Ecto neural progenitor cell (in vitro differentiated cells): ENCODE results near the gene ASTN2.

Experiments used
- DNase-seq: peaks from one replicate; pipeline ENCODE4 v3.0.0-alpha.2; 2018; ENCODE audit warnings: low spot score

The ASTN2 gene

GRCh38 chr9:116736399-116737151 is 678.3 kb downstream of the ASTN2 start:
- DNase-seq = no peak

GRCh38 chr9:116733010-116733641 is 681.7 kb downstream of the ASTN2 start:
- no peak for DNase-seq

DNA sequence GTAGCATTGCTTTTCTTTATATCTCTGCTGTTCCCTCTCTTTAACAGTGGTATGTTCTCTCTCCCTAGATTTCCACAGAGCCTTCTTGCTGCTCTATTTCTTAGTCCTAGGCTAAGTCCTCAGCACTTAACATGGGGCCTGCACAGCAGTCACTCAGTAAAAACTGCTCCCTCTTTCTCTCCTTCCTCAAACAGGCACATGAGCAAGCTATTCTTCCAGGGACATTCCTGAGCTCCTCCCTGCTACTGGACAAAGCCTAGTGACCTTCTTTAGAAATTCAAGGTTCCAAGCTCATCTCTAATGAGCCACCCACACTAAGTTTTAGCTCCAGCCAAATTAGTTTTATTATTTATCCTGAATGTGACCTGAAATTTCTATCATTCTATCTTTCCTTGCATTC is 688.3 kb downstream of the ASTN2 start:
- no peak for DNase-seq

DNA sequence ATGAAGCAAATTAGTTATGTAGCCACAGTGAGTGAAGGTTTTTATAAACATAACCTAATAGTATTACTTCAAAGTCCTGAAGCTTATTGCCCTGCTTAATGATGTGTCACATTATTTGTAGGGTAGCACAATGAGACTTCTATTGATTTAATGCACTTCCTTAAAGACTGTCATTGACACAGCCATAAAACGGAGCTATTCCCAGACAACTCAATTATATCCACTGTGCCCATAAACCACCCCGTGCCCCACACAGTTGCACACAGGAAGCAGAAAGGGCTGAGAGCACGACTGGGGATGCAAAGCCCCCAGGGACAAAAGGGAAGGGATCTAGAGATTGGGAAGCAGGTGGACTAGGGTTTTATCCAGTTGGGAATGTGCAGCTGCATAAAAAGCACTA is 690.7 kb downstream of the ASTN2 start:
- no peak for DNase-seq

DNA sequence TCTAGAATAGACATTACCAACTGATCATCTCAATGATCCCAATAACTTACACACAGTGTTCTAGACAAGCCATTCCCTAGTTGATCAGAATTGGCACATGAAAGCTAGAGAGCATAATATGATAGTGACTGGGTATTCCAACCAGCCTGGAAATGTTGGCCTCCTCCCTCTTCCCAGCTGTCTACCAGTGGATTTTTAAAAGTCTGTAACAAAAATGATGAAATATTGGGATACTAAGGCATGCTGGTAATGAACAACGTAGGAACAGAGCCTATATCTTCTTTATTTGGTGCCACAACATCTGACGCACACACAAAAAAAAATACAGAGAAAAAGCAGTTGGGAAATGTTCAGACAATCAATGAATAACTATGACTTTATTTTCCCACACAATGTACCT is 692.9 kb downstream of the ASTN2 start:
- no peak for DNase-seq

DNA sequence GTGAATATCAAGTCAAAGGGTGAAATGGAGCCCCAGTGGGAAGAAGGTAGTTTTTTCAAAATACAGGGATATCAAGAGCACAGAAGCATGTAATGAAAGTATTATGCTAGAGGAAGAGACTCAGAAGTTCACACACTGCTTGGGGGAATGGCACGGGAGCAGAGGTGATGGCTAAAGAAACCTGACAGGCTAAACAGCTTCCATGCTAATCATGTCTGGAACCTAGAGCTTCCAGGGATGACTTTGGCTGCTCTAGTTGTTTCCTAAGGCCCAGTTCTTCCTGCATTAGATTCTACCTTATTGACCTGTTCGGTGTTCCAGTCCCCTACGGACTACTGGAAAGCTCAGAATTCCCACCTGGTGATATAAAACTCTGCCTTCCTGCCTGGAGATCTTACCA is 693.4 kb downstream of the ASTN2 start:
- no peak for DNase-seq

GRCh38 chr9:116720111-116720510 is 694.7 kb downstream of the ASTN2 start:
- no peak for DNase-seq

- DNase-seq = no peak
Measured at GRCh38 chr9:116718111-116718510, 696.7 kb downstream of the ASTN2 start.

DNA sequence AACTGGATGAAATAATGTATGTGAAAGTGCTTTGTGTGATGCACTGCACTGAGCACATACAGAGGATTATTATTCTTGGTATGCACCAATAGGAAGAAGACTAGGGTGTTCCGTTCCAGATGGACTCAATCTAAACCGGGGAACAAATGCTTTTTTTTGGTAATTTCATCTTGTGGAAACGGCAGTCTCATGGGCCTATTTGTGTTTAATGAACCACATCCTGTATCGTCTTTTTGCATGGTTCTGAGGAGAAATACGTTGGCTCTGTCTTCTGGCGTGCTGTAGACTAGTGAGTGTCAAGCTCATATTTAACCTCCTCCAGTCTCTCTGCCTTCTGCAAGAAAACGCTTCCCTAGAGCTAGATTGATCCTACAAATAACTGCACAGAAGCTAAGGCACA is 697.7 kb downstream of the ASTN2 start:
- DNase-seq = no peak

- no peak for DNase-seq
Measured at GRCh38 chr9:116716438-116716837, 698.4 kb downstream of the ASTN2 start.

DNA sequence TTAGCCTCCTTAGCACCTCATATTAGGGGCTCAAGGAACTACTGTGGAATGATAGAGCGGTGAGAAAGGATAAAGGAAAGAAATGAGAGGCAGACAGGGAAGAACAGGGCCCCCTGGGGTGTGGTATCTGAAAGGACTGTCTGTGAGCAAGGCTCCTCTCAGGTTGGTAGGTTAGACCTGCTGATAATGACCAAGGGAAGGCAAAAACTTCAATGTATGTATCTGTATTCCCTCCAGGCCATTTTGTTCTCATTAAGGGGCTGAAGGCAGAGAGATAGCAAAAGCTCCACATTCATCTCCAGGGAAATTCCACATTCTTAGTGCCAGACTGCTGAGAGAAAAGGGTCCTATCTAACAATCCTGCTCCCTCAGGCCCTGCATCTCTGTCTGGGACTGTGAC is 699.1 kb downstream of the ASTN2 start:
- no peak for DNase-seq

DNA sequence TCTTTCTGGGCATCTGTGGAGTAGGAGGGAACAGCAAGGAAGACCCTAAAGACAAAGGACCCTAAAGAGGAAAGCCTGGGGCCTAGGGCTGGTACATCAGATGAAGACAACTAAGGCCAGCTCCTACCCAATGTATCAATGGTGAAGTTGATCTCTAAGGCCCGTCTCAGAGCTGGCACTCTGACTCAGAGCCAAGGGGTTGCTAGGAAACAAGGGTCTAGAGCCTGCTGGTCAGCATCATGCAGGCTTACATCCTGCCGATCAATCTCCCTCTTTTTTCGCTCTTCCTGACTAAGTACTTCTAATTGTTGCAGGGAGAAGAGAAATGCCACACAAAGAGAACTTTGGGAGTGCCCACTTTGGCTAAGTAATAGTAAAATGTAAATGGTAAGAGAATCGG is 701.6 kb downstream of the ASTN2 start:
- no peak for DNase-seq

DNA sequence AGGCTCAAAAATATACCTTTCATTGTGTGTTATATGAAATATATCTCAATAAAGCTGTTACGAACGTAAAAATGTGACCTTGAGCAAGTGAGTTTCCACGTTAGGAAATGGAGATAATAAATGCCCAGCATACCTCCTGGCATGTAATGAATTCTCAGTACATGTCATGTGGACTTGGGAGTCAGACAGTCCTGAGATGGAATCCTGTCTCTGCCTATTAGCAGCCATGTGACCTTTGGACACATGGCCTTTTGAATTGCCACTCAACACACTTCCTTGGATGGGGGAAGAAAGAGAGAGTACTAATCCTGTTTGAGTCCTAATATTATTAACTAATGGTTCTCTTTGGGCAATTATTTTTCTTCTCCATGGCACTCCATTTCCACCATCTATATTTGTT is 702.1 kb downstream of the ASTN2 start:
- DNase-seq = no peak

DNA sequence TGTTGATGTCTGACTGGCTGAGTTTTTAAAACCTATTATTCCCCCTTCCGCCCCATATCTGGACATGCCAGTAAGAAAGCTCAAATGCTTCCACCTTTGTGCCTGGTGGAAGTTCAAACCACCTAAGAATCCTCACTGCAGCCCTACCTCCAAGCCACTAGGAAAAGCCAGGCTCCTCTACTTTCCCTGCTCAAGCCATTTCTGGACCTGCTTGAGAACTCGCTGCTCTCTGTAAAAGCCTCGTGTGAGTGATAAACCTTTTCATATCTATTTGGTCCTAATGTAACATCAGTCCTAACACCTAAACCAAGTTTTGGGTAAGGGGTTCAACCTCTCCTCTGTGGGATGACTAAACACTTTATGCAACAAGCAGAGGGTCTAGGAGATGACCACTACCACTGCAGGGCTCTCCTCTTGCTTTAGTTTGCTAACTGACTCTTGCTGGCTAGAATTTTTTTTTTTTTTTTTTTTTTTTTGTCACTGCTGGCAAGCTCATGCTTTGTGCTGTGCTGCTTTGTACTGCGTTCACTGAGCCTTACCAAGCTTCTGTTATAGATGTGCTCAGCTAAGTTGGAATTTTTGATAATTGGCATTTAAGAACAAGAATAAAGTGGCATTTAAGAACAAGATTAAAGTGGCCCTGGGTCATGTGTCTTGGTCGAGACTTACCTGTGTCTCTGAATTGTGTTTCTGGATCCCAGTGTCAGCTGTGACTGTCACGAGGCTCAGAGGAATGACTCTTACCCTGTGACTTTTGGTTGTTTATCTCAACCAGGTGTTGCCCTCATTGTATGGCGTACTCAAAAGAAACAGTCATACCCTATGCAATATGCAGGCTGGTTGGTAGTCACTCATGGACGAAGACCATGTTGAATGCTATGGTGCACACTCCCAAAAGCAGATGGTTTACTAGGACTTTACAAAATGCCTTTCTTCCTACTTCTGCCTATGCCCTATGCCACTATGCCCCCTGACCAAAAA is 708.3 kb downstream of the ASTN2 start:
- no peak for DNase-seq

- no peak for DNase-seq
Measured at GRCh38 chr9:116705531-116705930, 709.3 kb downstream of the ASTN2 start.

GRCh38 chr9:116704470-116704869 is 710.4 kb downstream of the ASTN2 start:
- no peak for DNase-seq

DNA sequence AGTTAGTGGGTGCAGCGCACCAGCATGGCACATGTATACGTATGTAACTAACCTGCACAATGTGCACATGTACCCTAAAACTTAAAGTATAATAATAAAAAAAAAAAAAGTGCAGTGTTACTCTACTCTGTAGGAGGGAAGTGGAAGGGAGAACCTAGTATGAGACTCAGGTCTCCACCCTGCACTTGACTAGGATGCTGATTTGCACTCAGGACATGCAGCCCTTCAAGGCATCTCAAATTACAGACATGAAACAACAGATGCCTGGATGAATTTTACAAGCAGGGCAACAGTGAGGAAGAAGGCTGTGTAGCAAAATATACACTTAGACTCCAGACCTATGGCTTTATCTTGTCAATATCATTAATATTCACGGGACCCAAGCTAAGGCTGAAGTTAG is 711.2 kb downstream of the ASTN2 start:
- DNase-seq = no peak

DNA sequence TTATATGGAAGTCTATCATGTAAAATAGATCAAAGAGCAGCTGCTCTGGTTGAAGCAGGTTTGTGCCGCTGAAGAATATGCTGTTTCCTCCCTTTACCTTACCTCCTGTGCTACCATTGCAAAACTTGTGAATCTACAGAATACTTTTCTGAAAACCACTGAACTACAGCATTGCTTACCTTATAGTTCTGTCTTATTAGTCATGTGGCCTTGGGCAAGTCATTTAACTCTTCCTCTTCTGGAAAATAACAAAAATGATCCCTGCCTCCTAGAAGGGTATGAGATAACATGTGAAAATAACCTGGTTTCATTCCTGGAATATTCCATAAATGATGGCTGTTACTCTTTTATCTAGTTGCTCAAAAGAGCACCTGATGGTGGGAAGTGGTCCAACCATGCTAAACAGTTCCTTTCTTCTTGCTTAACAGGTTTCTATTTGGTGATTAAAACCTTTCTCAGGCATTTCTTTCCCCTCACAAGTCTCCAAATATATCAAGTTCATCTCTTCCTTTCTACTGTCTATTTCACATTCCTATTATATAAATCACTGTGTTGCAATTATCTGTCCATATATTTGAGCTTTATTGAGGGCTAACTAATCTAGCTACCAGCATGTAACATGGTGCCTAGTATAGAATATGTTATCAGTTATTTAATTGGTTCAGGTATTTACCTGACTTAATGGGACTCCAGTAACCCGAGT is 712.8 kb downstream of the ASTN2 start:
- no peak for DNase-seq

GRCh38 chr9:116700882-116701865 is 713.7 kb downstream of the ASTN2 start:
- no peak for DNase-seq

GRCh38 chr9:116700279-116700678 is 714.6 kb downstream of the ASTN2 start:
- DNase-seq = no peak

DNA sequence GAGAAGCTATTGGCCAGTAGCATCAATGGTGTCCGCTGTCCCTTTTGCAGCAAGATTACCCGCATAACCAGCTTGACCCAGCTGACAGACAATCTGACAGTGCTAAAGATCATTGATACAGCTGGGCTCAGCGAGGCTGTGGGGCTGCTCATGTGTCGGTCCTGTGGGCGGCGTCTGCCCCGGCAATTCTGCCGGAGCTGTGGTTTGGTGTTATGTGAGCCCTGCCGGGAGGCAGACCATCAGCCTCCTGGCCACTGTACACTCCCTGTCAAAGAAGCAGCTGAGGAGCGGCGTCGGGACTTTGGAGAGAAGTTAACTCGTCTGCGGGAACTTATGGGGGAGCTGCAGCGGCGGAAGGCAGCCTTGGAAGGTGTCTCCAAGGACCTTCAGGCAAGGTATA is 717.0 kb downstream of the ASTN2 start:
- no peak for DNase-seq
